ENCODE data around the gene TP73.

TP73 gene

DNA sequence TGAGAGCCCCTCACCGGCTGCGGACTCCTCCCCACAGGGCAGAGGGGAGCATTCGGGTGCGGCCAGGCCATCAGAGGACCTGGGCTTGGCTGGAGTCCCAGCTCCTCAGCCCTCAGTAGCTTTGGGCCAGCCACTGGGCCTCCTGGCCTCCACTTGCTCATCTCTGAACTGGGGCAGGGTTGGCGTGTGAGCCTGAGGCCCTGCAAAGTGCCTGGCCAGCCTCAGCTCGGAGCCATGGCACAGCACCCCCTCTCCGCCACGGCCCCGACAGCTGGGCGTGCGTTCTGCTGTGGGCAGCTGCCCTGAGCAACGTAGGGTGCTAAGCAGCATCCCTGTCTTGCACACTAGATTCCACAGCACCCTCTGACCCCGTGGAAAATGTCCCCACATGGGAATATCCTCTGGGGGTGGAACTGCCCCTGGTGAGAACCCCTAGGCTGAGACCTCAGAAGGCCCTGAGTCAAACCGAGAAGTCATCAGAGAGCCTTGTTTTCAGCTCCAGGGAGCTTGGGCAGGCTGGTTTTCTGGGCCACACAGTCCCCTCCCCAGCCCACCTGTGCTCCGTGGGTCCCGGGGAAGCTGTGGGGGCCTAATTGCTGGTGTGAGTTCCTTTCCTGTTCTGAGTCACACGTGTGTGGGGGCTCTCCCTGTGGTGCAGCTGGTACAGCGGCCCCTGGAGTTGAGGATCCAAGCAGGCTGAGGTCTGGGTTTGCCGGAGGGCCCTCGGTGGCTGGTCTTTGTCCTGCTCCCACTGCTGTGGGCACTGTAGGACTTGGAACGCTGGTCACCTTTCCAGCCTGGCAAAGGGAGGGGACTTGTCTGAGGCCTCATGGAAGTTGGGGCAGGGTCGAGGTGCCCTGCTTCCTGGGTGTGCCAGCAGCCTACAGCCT, 24.5 kb downstream of the TP73 start:
- in situ Hi-C loops (cut with HindIII; ENCODE audit: low pct_unique_long_range_greater_than_20kb, low sequenced_read_pairs), result no loop called here
- no peak for TF ChIP-seq JUND (IDR thresholded peaks at IDR 0.05; ENCODE audit: low read depth)
- DNase-seq (ENCODE audit: low read depth in 1 of 2, low spot score in 1 of 2), result no peak

- no peak for DNase-seq (ENCODE audit: low read depth in 1 of 2, low spot score in 1 of 2)
- in situ Hi-C loops (cut with HindIII; ENCODE audit: low pct_unique_long_range_greater_than_20kb, low sequenced_read_pairs), result no loop called here
- no peak for TF ChIP-seq JUND (IDR thresholded peaks at IDR 0.05; ENCODE audit: low read depth)
Observed at GRCh38 chr1:3677484-3677883, 25.2 kb downstream of the TP73 start.

DNA sequence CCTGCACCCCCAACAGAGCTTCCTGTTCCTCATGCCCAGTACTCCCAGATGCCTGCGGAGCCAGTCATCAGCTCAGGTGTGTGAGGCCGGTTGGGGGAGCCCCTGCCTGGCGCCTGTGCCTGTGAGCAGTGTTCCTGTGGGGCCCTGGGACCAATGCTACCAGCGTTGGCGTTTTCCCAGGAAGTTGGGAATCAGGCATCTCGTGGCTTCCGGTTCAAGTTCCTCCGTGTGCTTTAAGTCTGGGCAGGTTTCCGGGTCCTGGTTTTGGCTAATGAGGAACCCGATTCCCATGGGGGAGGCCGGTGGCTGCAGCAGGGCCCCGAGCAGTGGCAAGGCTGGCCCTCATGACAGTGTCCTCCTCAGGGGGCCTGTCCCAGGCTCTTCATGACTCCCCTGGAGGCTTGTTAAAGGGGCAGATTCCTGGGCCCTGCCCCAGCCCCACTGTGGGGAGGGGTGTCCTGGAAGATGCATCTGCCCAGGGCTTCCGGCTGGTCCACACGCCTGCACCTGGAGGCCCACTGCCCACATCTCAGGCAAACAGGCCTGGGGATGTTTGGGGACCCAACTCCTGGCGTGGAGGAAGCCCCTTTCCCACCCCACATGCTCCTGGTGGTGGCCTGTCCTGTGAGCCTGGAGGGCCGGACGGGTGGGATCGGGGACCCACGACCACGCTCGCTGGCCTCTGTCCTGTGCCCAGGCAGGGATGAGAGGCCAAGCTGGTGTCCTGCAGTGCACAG, 26.2 kb downstream of the TP73 start:
- no peak for DNase-seq (ENCODE audit: low read depth in 1 of 2, low spot score in 1 of 2)
- no peak for TF ChIP-seq JUND (IDR thresholded peaks at IDR 0.05; ENCODE audit: low read depth)
- in situ Hi-C loops (cut with HindIII; ENCODE audit: low pct_unique_long_range_greater_than_20kb, low sequenced_read_pairs), result no loop called here

- no peak for DNase-seq (ENCODE audit: low read depth in 1 of 2, low spot score in 1 of 2)
- TF ChIP-seq JUND (IDR thresholded peaks at IDR 0.05; ENCODE audit: low read depth), result no peak
- in situ Hi-C loops (cut with HindIII; ENCODE audit: low pct_unique_long_range_greater_than_20kb, low sequenced_read_pairs), result no loop called here
Observed at GRCh38 chr1:3679098-3679555, 26.8 kb downstream of the TP73 start.

- no peak for TF ChIP-seq JUND (IDR thresholded peaks at IDR 0.05; ENCODE audit: low read depth)
- in situ Hi-C loops (cut with HindIII; ENCODE audit: low pct_unique_long_range_greater_than_20kb, low sequenced_read_pairs), result no loop called here
- no peak for DNase-seq (ENCODE audit: low read depth in 1 of 2, low spot score in 1 of 2)
Observed at GRCh38 chr1:3679799-3680453, 27.6 kb downstream of the TP73 start.

GRCh38 chr1:3680488-3681230, 28.3 kb downstream of the TP73 start:
- no peak for DNase-seq (ENCODE audit: low read depth in 1 of 2, low spot score in 1 of 2)
- TF ChIP-seq JUND (IDR thresholded peaks at IDR 0.05; ENCODE audit: low read depth), result no peak
- in situ Hi-C loops (cut with HindIII; ENCODE audit: low pct_unique_long_range_greater_than_20kb, low sequenced_read_pairs), result no loop called here

DNA sequence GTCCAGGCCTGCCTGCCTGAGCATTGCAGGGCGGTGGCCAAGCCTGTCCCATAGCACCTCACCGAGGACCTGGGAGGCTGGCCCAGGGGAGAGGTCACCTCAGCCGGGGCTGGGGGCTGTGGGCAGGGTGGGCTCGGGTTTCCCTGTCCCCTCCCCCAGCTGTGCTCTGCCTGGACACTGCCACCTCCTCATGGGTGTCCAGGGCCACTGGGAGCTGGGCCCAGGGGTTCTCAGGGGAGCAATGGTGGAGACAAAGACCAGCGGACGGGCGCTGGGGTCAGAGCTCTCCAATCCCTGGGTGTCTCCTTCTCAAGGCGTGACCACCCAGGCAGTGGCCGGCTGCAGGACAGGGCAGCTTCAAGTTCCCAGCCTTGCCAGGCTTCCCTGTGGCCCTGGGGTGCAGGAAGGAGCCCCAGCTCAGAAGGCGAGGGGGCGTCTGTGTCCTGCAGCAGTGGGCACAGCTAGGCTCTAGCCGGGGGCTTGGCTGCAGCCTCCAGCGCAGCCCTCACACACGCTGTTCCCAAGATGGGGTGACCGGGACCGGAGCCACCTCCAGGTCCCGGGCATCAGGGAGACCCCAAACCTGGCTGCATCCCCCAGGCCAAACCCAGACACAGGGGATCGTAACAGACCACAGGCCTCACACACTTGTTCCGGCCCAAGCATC, 29.0 kb downstream of the TP73 start:
- in situ Hi-C loops (cut with HindIII; ENCODE audit: low pct_unique_long_range_greater_than_20kb, low sequenced_read_pairs), result no loop called here
- DNase-seq (ENCODE audit: low read depth in 1 of 2, low spot score in 1 of 2), result no peak
- no peak for TF ChIP-seq JUND (IDR thresholded peaks at IDR 0.05; ENCODE audit: low read depth)

- no peak for TF ChIP-seq JUND (IDR thresholded peaks at IDR 0.05; ENCODE audit: low read depth)
- no peak for DNase-seq (ENCODE audit: low read depth in 1 of 2, low spot score in 1 of 2)
- in situ Hi-C loops (cut with HindIII; ENCODE audit: low pct_unique_long_range_greater_than_20kb, low sequenced_read_pairs), result no loop called here
Observed at GRCh38 chr1:3681898-3682806, 29.8 kb downstream of the TP73 start.

DNA sequence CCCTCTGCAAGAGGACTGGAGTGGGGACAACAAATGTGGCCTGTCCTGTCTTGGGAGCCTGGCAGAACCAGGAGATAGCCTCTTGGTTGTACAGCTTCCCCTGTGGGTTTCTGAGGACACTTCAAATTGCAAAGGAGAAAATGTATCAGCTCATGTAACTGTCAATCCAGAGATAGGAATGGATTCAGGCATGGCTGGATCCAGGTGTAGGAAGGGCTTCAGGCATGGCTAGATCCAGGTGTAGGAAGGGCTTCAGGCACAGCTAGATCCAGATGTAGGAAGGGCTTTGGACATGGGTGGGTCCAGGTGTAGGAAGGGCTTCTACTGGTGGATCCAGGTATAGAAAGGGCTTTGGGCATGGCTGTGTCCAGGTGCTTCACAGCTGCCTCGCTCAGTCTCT, 30.9 kb downstream of the TP73 start:
- in situ Hi-C loops (cut with HindIII; ENCODE audit: low pct_unique_long_range_greater_than_20kb, low sequenced_read_pairs), result no loop called here
- no peak for DNase-seq (ENCODE audit: low read depth in 1 of 2, low spot score in 1 of 2)
- no peak for TF ChIP-seq JUND (IDR thresholded peaks at IDR 0.05; ENCODE audit: low read depth)

DNA sequence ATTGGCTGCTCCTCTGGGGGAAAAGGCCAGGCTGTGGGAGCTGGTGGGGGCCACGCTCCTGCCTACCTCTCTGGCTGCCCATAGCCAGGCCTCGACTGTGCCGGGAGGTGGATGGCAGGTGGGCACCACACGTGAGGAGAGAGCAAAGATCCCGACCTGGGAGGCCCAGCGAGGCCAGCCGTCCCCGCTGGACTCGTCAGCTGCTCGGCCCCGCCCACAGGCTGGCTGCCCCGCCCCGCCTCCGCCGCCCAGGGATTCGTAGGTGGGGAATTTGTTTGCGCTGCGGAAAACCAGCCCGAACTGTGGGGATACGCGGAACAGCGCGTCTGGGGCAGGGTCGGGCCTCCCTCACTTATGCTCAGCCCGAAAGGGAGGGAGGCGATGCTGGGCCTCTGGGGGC, 31.7 kb downstream of the TP73 start:
- DNase-seq (ENCODE audit: low read depth in 1 of 2, low spot score in 1 of 2), result no peak
- in situ Hi-C loops (cut with HindIII; ENCODE audit: low pct_unique_long_range_greater_than_20kb, low sequenced_read_pairs), result no loop called here
- TF ChIP-seq JUND (IDR thresholded peaks at IDR 0.05; ENCODE audit: low read depth), result no peak

GRCh38 chr1:3685222-3685621, 32.9 kb downstream of the TP73 start:
- in situ Hi-C loops (cut with HindIII; ENCODE audit: low pct_unique_long_range_greater_than_20kb, low sequenced_read_pairs), result no loop called here
- no peak for TF ChIP-seq JUND (IDR thresholded peaks at IDR 0.05; ENCODE audit: low read depth)
- no peak for DNase-seq (ENCODE audit: low read depth in 1 of 2, low spot score in 1 of 2)
